Activated T-cell treated with anti-CD3 and anti-CD28 coated beads for 4 hours (primary cell): ENCODE data around the gene SLC11A2.
A peak's percentile ranks its signal among the peaks of the same experiment; 100 is the strongest.
"Not testable (repeated sequence)": the region's sequence is repeated elsewhere in the genome, so short reads cannot be mapped to it uniquely, and the experiment has no call there.

Source experiments
- DNase-seq: peaks from one replicate; pipeline ENCODE4 v3.0.0-alpha.2; 2020

The SLC11A2 gene

DNA sequence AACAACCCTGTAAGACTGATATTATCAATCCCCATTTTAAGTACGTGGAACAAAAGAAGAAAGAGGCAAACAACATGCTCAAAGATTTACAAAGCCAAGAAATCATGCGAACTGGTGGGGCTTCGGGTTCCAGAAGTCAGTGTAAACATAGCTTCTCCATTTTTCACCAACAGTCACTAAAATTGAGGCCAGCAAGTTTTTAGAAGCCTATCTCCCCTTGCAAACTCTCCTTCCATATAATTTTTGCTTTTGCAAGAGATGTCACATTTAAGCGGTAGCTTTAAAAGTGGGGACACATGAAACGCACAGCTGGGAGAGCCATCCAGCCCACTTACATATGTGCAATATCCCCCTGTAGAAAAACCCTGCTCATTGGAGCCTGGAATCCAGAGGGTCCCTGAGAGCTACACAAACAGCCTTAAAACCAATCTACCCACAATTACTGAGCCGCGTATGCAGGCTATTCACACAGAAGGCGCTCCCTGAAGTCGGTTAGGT is 797 bp downstream of the SLC11A2 start:
- DNase-seq, result peak; percentile 7

DNA sequence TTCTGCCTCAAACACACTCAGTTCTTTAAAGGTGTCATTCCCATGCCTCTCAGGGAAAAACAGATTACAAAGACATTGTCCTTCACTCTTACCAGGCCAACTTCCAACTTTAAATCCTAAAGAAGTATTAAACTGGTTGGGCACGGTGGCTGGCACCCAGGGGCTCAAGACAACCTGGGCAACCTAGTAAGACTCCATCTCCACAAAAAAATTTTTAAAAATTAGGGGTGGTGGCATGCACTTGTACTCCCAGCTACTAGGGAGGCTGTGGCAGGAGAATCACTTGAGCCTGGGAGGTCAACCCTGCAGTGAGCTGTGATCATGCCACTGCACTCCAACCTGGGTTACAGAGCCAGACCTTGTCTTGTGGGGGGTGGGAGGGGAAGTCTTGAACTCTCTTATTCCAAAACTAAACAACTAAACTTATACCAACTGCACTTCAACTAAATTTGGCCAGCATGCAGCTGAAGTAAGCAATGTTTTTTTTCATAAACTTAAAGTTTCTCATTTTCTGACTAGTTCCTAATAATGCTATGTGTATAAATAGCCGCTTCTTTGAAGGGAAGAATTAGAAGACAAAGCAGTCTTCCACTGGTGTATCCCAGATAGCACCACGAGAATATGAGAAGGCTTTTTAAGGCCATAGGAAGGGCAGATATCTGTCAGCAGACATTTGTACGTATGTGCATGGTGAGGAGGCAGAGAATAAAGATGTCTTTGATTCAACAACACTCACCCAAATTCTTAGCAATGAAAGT is 2.4 kb downstream of the SLC11A2 start:
- no peak for DNase-seq

DNA sequence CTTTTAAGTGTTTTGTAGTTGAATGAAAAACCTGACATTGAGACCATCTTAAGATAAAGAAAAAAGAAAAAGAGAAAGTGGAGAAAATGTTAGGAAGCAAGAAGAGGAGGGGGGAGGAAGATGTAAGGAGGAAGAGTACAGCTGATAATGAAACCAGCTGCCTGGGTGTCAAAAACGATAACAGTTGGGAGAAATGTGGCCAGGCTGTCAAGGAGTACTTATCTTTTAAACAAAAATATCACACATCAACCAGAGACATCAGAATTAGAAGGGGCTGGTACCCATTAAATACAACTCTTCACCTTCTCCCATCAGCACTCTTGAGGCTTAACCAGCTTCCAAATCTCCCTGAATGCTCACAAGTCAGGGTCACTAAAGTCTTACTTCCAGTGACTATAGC is 4.5 kb downstream of the SLC11A2 start:
- no peak for DNase-seq

DNA sequence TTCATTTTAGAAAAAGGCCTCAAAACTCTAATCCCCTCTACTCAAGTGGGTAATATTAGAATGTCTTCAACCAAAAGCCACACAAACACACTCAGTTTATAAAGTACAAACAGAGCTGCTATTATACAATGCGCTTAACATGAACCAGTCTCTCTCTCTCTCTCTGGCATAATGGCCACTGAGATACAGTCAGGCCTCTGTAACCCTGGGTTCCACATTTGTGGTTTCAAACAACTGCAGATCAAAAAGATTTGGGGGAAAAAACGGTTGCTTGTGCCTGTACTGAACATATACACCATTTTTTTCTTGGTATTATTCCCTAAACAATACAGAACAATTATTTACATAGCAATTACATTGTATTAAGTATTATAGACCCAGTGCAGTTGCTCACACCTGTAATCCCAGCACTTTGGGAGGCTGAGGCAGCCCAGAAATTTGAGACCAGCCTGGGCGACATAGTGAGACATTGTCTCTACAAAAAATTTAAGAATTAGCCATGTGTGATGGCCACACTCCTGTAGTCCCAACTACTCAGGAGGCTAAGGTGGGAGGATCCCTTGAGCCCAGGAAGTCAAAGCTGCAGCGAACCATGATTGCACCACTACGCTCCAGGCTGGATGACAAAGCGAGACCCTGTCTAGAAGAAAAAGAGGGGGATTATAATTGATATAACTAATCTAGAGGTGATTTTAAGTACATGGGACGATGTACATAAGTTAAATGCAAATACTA is 5.6 kb downstream of the SLC11A2 start:
- no peak for DNase-seq

DNA sequence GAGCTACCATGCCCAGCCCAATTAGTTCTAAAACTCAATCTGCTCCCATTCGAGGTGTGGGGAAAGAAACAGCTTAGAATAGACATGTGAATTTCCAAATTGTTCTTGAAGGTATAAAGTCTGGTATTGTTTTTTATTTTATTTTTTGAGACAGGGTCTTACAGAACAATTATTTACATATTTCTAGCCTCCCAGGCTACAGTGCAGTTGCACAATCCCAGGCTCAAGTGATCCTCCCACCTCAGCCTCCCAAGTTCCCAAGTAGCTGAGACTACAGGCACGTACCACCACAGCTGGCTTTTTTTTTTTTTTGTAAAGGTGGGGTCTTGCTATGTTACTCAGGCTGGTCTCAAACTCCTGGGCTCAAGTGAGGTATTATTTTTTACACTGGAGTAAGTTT is 6.3 kb downstream of the SLC11A2 start:
- DNase-seq, result no peak

DNA sequence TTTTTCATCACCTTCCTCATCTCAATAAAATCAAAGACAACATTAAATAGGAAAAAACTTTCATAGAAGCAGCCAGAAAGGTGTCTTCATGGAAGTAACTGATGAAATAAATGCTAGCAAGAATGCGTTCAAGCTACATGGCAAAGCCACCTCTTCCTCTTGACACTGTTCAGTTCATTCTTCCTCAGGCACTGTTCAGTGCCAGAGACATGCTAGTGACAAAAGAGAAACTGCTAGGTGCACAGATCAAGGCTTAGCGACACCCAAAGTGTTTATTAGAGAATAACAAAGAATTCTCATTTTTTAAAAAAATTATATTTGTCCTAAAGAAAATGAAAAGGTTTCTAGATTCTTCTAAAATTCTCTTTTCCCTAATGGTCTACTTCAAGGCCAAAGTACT is 7.2 kb downstream of the SLC11A2 start:
- no peak for DNase-seq

DNA sequence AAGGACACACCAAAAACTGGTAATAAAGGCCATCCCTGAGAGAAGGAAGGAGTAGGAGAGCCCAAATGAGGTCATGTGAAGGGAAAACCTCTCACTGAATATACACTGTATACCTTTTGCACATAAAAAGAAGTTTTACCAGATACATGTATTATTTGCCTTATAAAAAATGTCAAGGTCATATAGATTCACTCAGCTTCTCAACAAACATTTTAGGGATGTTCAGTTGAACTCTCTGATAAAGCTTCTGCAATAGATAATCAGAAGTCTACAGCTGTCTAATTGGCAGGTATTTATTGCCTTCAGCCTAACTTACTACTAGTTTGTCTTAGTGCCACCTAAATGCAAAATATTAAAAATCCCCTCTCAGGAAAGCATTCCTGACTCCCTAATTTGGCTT is 8.7 kb downstream of the SLC11A2 start:
- no peak for DNase-seq

DNA sequence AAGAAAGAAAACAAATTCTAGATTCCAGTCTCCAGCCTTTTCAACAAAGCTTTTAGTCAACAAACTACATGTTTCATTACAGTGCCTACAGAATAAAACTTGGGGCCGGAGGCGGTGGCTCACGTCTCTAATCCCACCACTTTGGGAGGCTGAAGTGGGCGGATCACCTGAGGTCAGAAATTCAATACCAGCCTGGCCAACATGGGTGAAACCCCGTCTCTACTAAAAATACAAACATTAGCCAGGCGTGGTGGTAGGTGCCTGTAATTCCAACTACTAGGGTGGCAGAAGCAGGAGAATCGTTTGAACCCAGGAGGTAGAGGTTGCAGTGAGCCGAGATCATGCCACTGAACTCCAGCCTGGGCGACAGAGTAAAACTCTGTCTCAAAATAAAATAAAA is 11.7 kb downstream of the SLC11A2 start:
- DNase-seq, result not testable (repeated sequence)

DNA sequence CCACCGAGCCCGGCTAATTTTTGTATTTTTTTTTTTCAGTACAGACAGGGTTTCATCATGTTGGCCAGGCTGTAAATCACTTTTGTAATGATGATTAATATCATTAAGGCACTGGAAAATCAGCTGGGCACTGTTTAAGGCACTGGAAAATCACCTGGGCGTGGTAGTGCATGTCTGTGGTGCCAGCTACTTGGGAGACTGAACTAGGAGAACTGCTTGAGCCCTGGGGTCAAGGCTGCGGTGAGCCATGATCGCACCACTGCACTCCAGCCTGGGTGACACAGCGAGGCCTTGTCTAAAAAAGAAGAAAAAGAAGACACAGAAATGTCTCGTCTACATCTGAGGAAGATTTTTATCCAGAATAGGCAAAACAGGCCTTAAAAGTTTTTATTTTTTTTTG is 12.7 kb downstream of the SLC11A2 start:
- no peak for DNase-seq

DNA sequence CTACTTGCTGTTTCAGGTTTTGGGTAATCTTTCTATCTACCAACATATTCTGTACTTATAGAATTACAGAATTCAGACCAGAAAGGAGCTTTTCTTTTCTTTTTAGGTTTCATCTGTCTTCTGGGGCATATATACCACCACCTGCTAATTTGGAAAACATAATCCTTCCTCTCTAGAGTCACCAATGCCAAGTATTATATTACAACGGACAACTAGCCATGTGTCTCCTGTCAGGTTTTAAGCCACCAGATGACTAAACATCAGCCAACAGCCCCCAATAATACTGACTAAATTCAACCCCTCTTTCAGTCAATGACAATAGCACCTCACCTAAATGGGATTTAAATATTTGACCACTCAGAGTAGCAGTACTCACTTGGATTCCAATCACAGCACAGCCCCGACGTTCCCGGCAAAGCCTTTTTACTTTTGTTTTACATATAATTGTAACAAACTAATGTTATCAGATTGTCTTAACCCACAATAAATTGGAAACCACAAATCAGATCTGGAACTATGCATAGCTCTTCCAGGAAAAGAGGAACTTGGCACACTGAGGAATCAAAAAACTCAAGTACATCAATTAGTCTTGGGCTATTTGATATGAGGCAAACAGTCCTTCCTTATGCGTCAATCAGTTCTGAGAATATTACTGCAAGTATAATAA is 13.5 kb downstream of the SLC11A2 start:
- DNase-seq, result no peak

DNA sequence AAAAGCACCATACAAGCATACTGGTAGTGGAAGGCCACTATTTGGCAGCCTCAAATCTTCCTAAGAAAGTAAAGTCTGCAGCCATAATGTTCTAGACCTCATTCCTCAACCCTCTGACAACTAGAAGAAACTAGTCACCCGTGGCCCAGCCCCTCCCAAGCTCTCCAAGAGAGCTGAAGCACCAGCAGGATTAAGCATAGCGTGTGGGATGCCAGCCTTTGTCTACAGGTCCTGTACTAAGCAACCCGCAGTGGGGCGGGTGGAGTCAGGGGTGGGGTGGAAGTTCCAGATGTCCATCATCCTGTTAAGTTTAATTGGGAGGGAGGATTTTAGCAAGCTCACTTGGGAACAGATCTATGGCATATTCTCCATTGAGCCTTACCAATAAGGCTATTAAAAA is 14.2 kb downstream of the SLC11A2 start:
- no peak for DNase-seq

DNA sequence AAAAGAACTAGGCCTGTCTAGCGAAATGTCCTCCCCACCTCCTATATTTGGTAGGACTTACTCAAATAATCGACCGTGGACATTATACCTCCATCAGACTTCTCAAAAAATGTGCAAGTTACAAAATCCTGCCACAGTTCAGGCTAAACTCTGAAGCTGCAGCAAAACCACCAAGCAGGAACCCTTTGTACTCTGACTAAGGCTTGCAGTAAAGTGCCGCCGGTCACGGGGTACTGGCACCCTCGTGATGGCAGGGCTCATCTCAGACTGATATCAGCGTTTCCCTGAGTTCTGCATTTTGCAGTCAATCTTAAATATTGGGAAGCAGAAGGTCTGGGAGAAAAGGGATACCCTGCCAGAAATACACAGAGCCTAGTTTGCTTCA is 17.1 kb downstream of the SLC11A2 start:
- DNase-seq, result peak; percentile 34

DNA sequence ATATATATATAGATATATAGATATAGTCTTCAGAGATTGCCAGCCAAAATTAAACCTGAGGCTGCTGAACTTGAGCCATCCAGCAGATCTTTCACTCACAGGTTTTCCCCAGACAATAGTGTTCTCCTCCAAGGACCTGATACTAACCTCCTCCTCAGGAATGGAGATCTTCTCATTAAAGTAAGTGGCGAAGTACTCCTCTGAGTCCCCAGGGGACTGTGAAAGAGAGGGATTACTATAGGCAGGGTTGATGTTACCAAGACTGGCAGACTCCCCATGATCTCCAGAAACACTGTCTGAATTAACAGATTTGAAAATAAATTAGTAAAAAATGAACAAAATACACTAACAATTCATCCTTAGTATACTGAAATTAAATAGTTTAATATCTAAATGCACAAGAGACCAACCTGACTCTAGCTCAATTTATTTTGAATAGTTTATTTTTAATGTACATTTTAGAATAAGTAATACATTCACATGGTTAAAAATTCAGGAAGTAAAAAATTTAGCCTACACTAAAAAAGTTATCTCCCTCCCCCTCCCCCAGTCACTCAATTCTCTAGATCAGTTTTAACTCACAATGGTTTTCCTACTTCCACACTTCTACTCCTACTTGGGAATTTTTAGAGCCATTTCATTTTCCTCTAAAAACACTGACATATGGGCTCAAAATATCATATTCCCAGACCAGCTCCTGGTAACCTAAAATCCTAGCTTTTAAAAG is 17.7 kb downstream of the SLC11A2 start:
- DNase-seq, result no peak

DNA sequence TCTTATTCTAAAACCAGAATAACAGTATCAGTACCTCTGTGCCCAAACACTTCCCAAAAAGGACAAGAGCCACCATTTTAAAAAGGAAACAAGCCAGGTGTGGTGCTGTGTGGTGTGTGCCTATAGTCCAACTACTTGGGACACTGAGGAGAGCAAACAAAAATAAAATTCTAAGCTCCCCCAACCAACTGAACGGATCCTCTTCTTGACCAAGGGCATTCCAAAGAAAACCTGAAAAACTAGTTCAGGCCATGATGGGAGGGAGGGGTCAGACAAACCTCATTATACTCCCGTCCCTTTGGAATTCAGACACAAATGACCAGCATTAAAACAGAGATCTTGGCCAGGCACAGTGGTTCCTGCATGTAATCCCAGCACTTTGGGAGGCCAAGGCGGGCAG is 20.5 kb downstream of the SLC11A2 start:
- no peak for DNase-seq

DNA sequence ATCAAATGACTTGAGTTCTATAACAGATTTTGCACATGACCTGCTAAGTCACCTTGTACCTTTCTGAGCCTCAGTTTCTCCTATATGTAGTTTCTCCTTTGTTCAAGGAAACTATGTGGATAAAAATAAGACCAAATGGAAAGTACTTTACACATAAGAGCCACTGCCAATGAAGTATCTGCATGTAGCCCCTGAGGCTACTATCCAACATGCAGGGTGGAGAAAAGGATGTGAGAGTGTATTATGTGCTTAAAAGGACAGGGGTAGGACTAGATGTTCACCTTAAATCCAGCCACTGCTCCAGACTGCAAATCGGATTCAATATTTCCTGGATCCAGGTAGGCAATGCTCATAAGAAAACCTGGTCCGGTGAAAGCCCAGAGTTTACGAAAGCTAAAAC is 21.2 kb downstream of the SLC11A2 start:
- DNase-seq, result no peak

DNA sequence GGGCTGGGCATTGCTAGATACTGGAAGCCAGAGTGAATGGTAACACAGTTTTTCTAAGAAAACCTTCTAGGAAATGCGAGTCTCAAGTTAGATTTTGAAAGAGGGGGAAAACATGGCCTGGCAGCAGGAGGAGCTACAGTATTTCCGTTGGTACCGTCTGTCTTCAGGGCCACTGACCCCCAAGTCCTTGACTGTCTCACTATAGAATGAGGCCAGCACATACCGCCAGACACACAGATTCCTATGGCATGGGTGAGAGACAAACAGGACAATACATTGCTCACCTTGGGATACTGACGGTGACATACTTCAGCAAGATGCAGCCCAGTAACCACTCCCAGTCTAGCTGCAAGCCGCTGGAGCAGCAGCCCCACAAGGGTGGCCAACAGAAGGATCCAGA is 21.7 kb downstream of the SLC11A2 start:
- no peak for DNase-seq

DNA sequence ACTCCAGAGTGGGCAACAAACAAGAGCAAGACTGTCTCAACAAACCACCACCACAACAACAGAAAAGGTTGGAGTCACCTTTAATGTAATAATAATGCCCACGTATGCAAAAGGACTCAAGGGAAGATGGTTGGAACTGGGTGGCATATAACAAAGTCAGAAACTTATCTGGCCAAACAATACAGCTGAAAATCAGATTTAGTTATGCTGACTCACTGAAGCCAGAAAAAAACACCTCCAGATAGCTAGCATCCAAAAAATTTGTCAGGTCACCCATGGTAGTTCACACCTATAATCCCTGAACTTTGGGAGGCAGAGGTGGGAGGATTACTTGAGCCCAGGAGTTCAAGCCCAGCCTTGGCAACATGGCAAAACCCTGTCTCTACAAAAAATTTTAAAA is 24.4 kb downstream of the SLC11A2 start:
- DNase-seq, result no peak

DNA sequence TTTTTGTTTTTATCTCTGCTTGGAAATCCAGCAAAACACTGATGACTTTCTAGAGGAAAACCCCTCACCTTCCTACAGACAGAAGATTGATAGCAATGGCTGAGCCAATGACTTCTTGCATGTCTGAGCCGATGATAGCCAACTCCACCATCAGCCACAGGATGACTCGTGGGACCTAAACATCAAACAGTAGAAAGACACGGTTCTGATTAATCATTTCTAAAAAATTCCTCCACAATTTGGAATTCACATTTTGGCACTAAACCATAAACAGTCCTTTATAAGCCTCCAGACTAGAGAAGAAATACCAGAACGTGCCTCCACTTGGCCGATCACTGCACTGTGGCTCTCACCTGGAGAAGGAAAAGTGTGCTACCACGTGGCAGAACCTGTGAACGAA is 25.9 kb downstream of the SLC11A2 start:
- DNase-seq, result no peak

DNA sequence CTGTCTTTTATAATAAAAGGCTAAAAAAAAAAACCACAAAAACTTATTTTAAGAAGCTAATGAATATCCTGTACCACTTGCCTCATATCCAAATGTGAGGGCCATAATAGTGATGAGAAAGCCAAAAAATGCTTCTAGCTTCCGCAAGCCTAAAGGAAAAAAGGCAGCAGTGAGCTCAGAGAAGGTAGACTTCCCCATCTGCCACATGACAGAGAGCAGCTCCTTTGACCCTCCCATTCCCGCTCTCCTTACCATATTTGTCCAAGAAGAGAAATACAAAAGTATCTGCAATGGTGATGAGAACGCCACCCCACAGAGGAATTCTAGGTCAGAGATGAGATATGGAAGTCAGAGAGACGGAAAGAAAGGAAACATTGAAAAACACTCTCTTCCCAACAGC is 27.1 kb downstream of the SLC11A2 start:
- DNase-seq, result no peak

DNA sequence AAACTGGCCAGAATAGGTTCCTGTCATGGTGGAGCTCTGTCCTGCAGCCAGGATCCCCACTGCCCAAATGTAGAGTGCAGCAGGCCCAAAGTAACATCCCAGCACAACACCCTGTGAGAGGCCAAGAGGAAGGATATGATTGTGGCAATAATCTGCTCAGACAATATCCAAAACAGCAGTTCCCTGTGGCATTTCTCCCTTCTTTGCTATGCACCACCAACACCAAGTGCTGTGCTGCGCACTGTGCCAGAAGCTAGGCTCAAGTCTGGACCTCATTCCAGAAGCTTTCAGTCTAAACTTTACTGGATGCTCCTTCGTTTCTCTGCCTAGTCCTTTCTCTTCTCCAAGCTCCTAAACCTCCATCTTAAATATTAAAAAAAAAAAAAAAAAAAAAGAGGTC is 33.4 kb downstream of the SLC11A2 start:
- no peak for DNase-seq

DNA sequence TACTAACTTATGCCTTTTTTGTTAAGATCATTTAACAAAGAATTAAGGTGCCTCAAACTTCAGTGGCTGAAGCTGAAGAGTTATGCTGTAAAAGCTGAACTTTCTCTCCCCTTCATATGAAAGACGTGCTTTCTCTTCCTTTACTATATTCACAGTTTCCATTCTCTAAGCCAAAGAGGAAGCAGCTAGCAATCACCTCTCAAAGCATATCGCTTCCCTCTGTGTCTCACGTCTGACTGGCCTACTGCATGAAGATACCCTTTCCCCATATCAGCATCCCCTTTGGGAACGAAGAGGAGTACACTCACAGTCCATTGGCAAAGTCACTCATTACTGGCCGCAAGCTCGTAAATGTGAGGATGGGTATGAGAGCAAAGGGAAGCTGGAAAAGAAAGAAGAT is 34.9 kb downstream of the SLC11A2 start:
- DNase-seq, result no peak

DNA sequence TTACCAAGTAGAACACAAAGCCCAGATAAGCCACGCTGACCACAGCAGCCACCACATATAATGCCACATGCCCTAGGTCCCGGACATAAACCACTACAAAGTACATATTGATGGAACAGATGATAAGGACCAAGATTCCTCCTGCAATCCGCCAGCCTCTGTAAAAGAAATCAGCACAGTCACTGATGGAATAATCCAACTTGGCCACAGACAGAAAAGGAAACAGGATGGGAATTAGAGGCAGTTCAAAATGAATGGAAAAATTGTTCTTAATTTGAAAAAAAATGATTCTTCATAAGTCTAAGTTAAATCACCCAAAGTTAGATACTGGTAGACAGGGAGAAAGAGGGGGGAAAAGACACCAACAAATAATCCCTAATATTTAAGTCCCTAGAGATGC is 35.4 kb downstream of the SLC11A2 start:
- DNase-seq, result no peak

DNA sequence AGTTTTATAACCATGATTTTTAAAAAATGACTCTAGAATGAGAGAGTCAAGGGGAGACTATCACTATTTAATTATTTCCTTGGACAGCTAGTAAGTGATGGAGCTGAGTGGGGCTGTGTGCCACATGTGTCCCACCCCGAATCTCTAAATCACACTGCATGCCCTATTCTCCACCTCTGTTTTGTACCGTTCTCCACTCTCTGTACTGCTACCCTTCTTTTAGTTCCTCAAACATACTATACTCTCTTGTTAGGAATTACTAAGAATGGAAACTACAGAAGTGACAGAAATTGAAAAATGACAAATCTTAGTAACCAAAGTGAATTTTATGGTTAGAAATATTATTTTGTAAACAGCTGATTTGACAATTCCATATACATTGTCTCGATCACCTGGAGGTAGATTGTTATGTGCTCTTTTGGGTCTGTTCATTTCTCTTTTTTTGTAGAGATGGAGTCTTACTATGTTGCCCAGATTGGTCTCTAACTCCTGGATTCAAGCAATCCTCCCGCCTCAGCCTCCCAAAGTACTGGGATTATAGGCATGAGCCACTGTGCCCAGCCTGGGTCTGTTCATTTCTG is 35.9 kb downstream of the SLC11A2 start:
- DNase-seq, result no peak
